NCI-H2171 (cell line): Measurements from ENCODE around the gene IL27RA.

Experiments
- DNase-seq: peaks from one replicate; lab custom pipeline; 2025; lab: John Stamatoyannopoulos, UW

The IL27RA gene

DNA sequence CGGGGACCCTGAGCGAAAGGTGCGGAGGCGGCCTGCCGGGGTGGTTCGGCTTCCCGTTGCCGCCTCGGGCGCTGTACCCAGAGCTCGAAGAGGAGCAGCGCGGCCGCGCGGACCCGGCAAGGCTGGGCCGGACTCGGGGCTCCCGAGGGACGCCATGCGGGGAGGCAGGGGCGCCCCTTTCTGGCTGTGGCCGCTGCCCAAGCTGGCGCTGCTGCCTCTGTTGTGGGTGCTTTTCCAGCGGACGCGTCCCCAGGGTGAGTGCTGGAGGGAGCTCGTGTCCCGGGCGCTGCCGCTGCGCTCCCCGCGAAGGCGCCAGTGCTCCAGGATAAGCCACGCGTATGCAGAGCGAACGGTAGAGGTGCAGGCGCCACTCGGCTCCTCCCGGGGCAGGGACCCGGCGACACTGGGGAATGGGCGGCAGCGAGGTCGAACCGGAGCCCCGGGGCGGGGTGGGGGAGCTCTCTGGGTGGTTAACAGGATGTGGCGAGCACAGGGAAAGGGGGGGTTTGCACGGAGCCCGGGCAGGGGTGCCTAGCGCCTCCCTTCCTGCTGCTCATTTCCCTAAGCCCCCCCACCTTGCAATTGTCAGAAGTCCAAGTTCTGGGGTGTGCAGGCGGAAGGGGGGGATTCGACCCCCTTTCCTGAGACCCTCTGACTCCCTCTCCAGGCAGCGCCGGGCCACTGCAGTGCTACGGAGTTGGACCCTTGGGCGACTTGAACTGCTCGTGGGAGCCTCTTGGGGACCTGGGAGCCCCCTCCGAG lies at the start of gene IL27RA:
Gene IL27RA (plus strand): TSS at position 44 of the 762 bp plus-strand sequence. CDS start 111 bp downstream, at position 155.
- DNase-seq, result peak; percentile 62

DNA sequence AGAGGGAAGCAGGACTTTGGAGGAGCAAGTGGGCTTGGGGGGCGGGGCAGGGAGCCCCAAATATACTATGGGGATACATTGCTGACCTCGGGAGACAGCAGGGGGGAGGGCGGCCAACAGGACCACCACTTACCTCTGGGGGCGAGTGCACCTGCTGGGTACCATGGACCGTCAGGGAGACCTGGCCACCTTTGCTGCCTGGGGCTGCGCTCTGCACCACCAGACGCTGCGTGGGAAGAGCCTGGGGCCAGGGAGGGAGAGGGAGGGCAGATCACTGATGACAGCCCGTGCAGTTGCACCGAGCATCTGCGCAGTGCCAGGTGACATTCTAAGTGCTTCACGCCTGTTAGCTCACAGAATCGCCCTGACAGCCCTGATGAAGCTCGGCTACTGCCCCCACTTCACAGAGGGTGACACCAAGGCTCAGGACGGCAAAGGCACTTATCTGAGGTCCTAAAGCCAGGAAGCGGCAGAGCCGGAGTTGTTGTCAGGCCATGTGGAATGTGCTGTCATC lies 49.5 kb upstream of the IL27RA start:
- peak; percentile 84 for DNase-seq

GRCh38 chr19:13982773-13983172 lies 48.8 kb upstream of the IL27RA start:
- no peak for DNase-seq

DNA sequence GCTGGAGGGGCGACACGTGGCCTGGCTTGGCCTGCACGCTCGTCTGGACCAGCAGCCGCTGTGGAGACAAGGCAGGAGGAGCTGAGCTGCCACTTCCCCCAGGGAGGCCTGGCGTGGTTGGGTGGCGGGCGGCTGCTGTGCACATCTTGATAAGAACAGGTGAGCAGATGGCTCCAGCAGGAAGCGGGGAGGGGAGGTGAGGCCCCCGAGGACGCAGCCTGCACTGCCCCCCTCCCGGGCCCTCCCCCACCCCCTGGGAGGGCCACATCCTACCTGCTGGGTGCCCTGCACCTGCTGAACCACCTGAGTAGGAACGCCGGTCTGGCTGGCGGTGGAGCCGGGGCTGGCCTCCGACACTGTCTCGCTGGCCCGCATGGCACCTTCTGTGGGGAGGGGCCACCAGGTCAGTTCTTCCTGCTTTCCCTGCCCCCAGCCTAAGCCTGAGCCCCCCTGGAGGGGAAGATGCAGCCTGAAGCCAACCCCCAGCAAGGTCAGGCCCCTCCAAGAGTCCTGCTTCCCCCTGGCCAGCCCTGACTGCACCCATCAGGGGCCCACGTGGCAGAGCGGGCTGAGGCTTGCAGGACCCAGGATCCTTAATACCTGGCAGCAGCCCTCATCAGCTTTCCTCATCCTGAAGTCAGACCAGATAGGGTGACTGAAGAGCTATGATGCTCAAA lies 48.2 kb upstream of the IL27RA start:
- DNase-seq, result peak; percentile 90

GRCh38 chr19:13984186-13984585 lies 47.4 kb upstream of the IL27RA start:
- DNase-seq, result peak; percentile 28

DNA sequence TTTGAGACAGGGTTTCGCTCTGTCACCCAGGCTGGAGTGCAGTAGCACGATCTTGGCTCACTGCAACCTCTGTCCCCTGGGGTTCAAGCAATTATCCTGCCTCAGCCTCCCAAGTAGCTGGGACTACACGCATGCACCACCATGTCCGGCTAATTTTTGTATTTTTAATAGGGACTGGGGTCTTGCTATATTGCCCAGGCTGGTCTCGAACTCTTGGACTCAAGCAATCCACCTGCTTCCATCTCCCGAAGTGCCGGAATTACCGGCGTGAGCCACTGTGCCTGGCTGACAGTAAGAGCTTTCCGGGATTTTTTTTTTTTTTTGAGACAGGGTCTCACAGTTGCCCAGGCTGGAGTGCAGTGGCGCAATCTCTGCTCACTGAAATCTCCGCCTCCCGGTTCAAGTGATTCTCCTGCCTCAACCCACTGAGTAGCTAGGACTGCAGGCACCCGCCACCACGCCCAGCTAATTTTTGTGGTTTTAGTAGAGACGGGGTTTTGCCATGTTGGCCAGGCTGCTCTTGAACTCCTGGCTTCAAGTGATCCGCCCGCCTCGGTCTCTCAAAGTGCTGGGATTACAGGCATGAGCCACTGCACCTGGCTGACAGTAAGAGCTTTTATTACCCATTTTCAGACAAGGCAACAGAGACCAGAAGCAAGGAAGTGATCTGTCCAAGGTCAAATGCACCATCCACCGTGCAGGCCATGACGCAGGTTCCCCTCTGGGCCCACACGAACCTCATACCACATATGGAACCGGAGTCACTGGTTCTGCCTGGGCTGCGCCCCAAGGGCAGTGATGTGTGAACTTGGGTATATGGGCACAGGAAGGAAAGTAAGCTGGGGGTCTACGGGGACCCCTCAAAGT lies 46.5 kb upstream of the IL27RA start:
- no peak for DNase-seq

GRCh38 chr19:13985771-13986347 lies 45.7 kb upstream of the IL27RA start:
- DNase-seq, result peak; percentile 87

GRCh38 chr19:13986348-13986904 lies 45.1 kb upstream of the IL27RA start:
- DNase-seq, result peak; percentile 81

DNA sequence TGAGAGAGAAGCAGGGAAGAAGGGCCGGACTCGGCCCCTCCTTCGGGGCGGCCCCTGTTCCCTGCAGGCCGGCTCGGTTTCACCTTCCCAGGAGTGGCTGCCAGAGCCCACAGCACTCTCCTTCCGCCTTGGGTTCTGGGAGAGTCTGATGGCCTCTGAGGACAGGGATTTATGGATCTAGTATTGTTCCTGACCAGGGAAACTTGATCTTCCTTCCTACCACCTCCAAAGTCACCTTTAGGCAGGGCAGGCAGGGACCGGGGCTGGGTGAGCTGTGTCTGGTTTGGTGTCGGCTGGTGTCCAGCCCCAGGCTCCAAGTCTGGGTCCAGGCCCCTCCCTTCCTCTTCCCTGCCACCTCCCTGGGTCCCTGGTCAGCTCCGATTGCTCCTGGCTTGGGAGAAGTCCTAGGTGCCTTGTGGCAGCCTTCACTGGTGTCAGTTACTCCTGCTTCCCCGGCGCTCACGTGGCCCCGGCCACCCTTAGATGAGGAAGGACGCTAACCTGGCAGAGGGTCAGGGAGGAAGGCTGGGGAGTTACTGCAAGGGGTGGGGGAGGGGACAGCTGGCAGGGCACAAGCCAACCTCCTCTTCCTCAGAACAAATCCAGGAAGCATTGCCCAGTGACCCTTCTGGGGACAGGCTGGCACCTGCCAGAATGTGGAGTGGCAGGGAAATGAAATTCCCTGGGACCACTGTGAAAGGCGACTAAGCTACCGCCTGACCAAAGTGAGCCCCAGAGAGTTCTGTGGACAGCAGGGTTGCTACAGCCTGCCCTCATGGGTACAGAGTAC lies 44.3 kb upstream of the IL27RA start:
- DNase-seq, result no peak

- no peak for DNase-seq
Measured at GRCh38 chr19:13989487-13989886, 42.1 kb upstream of the IL27RA start.

GRCh38 chr19:13990085-13990484 lies 41.5 kb upstream of the IL27RA start:
- no peak for DNase-seq

GRCh38 chr19:13992025-13992424 lies 39.5 kb upstream of the IL27RA start:
- no peak for DNase-seq

DNA sequence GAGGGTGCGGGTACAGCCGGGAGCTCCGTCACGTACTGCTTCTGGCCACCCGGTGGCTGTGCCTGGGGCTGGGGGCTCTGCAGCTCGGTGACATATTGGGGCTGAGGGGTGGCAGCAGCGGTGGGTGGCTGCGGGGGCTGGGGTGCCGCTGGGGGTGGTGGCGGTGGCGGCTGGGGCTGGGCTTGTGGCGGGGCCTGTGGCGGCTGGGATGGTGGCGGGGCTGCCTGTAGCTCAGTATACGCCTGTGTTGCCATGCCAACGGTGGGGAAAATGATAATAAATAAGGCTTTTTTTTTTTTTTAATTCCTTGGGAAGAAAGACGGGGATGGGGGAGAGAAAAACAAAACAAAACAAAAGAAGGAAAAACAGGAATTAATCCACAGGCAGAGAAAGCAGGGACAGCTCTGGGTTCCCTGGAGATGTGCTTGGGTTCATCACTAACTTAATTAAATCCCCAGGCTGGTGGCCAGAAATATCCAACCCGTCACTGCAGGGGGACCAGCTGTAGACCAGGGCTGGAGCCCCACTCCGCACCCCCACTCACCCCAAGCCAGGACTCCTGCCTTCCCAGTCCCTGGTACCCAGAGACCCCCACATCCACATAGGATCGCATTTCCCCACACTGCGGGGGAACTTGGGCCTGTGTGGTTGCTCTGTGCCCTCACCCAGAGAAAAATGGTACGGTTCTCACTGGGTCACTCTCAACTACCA lies 37.8 kb upstream of the IL27RA start:
- DNase-seq, result no peak

DNA sequence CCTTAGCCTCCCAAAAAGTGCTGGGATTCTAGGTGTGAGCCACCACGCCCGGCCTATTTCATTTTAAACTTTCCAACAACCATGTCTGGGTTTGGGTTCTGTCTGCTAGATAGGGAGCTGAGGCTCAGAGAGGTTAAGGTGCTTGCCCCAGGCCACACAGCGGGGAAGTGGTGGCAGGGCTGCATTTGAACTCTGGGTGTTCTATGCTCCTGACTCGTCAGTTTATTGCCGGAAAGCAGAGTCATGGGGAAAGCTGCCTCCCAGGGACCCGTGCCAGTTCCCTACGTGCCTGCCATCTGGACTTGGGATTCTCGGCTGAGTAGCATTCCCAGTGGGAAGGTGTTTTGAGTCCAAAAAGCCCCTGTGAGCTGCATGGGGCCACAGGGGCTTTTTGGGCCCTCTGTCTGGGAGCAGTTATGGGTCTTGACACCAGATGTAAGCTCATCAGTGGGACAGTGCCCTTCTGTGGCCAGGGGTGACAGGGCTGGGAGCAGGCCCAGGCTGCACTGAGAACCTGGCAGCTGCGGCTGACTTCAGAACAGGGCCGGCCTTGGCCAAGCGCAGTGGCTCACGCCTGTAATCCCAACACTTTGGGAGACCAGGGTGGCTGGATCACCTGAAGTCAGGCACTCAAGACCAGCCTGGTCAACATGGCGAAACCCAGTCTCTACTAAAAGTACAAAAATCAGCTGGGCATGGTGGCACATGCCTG lies 36.4 kb upstream of the IL27RA start:
- DNase-seq, result peak; percentile 52

- no peak for DNase-seq
Measured at GRCh38 chr19:13995878-13996765, 35.4 kb upstream of the IL27RA start.

DNA sequence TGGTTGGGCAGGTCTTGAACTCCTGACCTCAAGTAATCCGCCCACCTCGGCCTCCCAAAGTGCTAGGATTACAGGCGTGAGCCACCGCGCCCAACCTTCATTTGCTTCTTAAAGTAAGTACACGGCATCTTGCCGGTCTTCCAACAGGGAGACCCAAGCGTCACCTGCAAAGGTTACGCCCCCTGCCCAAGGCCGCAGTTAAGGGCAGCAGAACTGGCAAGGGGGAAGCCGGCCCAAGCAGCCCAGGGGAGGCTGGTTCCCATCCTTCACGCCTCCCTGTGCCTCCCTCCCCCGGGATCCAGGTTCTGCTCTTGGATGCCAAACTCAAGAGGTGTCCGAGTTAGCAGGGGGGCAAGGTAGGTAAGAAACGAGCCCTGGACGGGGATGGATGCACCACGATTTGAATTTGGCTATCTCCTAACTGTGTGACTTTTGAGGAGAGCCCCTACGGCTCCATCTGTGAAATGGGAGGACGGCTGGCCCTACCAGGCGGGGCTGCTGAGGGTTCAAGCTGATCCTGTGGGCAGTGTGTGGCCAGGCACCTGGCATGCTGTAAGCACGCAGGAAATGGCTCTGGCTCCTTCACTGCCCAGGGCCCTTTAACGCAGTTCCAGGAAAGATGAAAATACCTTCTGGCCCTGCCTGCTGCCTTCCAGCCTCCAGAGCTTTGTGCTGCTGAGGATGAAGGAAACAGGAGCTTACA lies 34.5 kb upstream of the IL27RA start:
- DNase-seq, result no peak

DNA sequence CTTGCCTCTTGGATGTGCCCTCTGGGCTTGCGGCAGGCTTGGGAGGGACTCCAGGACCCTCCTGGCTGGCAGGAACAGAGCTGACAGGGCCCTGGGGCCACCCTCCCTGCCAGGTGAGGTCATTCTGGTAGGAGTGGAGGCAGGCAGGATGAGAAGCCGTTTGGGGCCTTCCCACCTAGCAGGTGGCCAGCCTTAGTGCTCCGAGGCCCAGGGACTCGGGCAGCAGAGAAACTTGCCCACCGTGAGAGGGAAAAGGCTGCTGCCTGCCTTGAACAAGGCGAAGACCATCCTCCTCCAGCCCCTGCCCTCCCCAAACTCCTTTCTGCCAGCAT lies 34.0 kb upstream of the IL27RA start:
- no peak for DNase-seq

- no peak for DNase-seq
Measured at GRCh38 chr19:13998426-13998825, 33.1 kb upstream of the IL27RA start.
